GM19468 (cell line): ENCODE data around the gene FITM1.

ENCODE experiments used
- ATAC-seq: cut with Tn5 transposase; IDR thresholded peaks from one replicate; pipeline ENCODE4 v1.9.1; 2021; ENCODE audit warnings: mild to moderate bottlenecking, moderate library complexity, moderate number of reproducible peaks; ENCODE audit not compliant: unreplicated experiment; ENCODE audit errors: extremely low read depth

Gene FITM1

DNA sequence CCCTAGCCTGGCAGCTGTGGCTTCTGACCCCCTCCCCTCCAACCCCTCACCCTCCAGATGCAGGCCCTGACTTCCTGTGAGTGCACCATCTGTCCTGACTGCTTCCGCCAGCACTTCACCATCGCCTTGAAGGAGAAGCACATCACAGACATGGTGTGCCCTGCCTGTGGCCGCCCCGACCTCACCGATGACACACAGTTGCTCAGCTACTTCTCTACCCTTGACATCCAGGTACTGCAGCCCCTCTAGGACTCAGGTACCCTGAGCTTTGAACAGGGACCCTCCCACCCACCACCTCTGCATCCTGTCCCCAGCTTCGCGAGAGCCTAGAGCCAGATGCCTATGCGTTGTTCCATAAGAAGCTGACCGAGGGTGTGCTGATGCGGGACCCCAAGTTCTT is 24.6 kb downstream of the FITM1 start:
- no peak for ATAC-seq

DNA sequence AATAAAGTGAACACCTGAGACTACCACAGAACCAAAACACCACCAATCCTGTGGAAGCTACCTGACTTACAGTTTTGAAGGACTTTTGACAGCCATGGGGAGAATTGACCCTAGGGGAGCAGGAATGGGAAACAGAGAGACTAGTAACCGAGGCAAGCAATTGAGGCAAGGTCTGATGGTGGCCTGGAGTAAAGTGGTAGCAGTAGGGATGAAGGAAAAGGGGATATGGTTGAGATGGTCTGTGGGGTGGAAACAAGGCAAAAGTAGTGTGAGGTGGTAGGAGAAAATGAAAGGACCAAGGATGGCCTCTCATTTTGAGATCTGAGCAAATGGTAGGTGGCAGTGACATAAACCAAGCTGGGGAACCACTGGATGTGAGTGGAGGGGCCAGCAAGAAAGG is 26.4 kb downstream of the FITM1 start:
- no peak for ATAC-seq

DNA sequence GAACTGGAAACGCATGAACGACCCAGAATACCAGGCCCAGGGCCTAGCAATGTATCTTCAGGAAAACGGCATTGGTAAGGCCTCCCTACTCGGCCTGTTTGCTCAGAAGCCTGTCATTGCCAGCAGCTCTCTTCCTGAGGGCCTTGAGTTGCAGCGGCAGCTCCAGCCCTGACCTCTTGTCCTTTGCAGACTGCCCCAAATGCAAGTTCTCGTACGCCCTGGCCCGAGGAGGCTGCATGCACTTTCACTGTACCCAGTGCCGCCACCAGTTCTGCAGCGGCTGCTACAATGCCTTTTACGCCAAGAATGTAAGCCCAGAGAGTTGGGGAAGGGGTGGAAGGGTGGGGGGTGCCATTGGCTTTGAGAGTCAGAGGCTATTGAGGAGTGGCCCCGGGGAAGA is 26.9 kb downstream of the FITM1 start:
- no peak for ATAC-seq

DNA sequence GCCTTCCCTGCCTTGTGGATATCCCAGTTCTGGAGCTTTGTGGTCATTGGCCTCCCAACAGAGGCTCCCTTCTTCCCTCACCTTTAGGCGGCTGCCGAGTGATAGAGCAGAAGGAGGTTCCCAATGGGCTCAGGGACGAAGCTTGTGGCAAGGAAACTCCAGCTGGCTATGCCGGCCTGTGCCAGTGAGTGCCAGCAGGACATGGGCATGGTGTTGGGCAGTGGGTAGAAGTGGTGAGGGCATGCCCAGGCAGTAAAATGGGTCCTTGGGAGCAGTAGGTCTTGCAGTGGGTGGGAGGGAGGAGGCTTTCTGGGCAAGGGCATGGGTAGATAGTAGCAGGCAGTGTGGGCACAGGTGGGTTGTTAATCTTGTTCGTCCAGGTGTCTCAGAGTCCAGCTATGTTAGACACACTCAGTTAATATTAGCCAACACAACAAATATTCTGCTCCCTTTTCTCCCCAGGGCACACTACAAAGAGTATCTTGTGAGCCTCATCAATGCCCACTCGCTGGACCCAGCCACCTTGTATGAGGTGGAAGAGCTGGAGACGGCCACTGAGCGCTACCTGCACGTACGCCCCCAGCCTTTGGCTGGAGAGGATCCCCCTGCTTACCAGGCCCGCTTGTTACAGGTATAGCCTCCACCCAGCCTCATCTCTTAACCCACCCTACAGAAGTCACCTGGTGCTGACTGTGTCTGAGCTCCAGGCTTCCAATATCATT is 29.5 kb downstream of the FITM1 start:
- no peak for ATAC-seq

DNA sequence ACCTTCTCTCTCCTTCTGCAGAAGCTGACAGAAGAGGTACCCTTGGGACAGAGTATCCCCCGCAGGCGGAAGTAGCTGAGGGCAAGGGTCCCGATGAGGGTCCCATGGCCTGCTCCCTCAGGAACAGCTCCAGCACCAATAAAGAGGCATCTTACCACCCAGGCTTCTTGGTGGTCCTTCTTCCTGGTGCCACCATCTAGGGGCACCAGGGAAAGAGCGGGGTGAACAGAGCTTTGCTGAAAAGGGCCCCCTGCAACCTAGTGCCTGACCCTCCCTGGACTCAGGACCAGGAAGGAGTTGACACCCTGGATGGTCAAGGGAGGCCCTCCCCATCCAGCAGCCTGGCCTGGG is 30.0 kb downstream of the FITM1 start:
- ATAC-seq: no peak

DNA sequence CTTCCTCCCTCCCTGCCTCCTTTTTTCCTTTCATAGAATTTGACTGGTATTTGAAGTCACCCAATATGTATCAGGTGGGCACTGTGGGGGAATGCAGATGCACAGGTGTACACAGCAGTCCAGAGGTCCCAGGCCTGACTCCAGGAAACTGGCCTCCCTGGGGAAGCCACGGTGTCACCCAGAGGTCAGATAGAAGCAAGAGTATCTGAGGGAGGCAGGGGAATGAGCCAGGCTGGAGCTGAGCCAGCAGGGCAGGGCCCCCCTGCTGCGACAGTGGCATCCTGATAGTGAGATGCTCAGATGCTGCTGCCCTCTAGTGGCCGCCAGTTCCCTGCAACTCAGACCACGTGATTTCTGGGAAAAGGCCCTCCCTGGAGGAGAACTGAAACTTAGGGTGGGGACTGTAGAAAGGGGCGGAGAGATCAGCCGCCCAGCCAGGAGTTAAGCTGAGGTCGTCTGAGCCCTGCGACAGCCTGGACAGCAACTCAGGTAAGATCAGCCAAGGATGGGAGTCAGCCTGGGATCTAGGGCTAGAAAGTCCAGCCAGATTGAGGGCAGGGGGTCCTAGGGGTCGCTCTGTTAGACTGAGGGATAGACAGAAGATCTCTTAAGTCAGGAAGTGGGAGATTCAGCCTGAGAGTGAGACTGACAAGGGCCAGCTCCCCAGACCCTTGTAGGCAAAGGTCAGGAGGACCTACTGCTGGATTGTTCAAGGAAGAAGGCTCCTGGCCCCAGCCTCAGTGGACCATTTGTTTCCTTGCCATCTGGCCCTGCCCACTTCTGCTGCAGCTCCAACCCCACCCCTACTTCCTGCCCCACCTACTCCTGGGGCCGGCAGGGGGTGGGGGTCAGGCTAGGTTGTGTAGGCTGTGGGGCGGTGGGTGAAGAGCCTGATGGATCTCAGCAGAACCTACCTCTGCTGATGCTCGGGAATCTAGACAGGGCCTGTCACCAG is 30.7 kb downstream of the FITM1 start, which contains the start of gene IRF9:
TSS of gene IRF9 (plus strand) at position 416 of the 955 bp plus-strand sequence. CDS start 880 bp downstream, outside the sequence.
- peak; percentile 69 for ATAC-seq

DNA sequence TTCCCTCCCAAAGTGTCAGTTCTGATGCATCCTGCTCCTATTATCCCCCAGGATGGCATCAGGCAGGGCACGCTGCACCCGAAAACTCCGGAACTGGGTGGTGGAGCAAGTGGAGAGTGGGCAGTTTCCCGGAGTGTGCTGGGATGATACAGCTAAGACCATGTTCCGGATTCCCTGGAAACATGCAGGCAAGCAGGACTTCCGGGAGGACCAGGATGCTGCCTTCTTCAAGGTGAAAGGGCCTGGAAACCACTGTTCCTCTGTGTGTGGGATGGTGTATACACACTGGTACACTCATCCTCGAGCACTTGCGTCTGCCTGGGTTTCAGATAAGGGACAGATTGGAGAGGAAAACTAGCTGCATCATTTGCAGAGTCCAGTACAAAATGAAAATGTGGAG is 31.6 kb downstream of the FITM1 start:
- ATAC-seq: no peak

DNA sequence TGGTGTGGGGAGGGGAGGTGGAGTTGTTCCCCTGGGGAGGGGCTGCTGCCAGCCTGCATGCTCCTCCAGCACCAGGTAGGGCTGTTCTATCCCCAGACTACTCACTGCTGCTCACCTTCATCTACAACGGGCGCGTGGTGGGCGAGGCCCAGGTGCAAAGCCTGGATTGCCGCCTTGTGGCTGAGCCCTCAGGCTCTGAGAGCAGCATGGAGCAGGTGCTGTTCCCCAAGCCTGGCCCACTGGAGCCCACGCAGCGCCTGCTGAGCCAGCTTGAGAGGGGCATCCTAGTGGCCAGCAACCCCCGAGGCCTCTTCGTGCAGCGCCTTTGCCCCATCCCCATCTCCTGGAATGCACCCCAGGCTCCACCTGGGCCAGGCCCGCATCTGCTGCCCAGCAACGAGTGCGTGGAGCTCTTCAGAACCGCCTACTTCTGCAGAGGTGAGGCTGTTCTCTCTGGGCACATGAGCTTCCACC is 34.1 kb downstream of the FITM1 start:
- ATAC-seq: no peak

DNA sequence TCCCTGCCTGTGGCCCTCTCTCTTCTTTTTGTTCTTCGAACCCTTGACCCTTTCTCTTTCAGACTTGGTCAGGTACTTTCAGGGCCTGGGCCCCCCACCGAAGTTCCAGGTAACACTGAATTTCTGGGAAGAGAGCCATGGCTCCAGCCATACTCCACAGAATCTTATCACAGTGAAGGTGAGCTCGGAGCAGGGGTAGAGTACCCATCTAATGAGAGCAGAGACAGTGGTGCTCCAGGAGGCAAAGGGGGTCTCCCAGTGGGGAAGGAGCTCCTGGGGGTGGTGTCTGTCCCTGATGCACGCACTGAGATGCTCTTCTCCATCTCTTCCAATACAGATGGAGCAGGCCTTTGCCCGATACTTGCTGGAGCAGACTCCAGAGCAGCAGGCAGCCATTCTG is 35.3 kb downstream of the FITM1 start:
- ATAC-seq: no peak

DNA sequence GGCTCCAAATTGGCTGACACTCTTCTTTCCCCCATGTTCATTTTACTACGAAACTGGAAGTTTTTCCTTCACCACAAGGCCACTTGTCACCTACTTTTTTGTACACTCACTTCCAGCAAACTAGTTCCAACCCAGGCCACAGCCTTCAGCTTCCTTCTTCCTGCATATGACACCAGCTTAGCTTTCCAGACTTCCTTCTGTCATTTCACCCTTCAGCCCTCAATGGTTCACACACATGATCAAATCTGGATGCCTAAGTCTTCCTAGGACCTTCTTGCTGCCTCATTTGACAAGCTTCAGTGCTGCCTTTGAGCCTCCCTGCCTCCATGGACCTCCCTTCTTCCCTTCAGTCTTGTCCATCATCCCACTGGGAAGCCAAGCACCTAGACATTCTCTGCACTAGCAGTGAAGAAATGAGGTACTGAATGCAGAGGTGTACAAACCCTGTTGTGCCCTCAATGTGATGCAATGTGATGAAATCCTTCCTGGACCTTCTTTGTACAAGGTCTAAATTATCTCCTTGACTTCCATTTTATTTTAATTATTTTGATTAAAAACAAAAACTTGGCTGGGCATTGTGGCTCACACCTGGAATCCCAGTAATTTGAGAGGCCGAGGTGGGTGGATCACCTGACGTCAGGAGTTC is 37.1 kb downstream of the FITM1 start:
- no peak for ATAC-seq

DNA sequence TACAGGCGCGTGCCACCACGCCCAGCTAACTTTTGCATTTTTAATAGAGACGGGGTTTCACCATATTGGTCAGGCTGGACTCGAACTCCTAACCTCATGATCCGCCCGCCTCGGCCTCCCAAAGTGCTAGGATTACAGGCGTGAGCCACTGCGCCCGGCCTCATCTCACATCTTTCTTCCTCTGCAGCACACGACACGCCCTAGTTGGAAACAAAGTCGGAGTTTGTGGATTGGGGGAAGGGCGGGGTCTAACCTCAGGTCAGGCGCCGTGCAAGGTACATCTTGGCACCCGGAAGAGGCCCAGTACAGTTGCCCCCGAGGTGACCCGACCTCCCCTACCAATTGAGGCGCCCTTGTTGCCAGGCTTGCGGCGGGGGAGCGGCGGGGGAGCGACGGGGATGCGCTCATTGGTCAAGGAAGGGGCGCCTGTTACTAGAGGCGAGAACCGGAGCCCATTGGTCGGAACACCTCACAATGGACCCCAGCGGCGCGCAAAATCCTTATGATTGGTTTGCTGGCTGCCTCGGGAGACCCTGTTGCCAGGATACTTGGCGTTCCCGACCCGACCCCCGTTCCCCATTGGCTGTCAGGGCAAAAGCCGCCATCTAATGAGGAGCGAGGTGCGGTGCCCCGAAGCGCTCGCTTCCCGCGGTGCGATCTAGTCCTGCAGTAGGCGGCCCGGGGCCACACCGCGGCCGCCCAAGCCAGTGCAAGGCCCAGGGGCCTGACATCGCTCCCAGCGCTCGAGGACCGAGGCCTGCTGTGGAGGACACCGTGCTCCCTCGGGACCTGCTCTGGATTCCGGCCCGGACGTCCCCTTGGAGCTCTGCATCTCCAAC is 41.2 kb downstream of the FITM1 start, which contains the start of gene REC8:
TSS of gene REC8 (plus strand) at position 659 of the 839 bp plus-strand sequence. CDS start 473 bp downstream, outside the sequence.
- peak; percentile 69 for ATAC-seq

DNA sequence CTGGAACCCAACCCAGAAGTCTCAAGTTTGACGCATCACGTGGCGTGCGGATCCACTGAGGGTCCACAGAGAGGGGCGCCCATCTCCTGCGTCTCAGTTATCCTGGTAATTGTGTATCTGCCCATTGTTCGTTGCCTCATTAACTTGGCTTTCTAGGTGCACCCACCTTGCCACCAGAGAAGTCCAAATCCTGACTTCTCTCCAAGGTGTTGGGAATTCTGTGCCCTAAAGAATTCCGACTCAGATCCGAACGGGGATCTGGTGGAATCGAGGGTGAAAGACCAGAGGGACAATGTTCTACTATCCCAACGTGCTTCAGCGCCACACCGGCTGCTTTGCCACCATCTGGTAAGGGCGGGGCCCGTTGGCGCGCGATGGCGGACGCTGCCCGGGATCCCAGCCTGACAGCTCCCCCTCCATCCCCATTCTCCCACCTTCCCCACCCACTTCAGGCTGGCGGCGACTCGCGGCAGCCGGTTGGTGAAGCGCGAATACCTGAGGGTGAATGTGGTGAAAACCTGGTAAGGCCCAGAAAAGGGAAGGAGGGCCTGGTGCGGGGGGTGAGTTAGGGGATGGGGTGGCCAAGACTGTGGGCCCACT is 41.9 kb downstream of the FITM1 start:
- ATAC-seq: no peak

DNA sequence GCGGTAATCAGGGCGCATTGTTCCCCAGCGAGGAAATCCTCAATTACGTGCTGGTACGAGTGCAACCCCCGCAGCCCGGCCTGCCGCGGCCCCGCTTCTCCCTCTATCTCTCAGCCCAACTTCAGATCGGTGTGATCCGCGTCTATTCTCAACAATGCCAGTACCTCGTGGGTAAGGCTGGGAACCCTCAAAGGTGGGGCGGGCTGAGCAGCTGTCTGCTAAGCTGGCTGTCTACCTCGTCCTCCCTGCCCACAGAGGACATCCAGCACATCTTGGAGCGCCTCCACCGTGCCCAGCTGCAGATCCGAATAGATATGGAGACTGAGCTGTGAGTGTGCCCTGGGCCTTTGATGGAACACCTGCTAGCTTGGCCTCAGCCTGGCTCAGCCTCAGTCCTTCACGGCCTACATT is 42.4 kb downstream of the FITM1 start:
- ATAC-seq: no peak

DNA sequence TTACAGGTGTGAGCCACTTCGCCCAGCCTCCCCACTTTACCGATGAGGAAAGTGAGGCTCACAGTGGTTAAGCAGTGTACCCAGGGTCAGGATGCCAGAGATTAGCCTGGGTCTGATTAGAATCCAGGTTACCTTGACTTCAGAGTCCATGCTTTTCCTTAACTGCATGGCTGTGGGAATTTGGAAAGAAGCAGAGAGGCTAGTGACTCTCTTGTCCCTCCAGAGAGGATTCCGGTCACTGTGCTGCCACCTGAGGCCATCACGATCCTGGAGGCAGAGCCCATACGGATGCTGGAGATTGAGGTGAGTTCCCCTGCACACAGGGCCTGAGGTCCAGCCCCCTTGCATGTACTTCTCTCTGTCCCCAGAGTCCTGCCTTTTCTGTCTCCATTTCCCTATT is 46.1 kb downstream of the FITM1 start:
- ATAC-seq: no peak

DNA sequence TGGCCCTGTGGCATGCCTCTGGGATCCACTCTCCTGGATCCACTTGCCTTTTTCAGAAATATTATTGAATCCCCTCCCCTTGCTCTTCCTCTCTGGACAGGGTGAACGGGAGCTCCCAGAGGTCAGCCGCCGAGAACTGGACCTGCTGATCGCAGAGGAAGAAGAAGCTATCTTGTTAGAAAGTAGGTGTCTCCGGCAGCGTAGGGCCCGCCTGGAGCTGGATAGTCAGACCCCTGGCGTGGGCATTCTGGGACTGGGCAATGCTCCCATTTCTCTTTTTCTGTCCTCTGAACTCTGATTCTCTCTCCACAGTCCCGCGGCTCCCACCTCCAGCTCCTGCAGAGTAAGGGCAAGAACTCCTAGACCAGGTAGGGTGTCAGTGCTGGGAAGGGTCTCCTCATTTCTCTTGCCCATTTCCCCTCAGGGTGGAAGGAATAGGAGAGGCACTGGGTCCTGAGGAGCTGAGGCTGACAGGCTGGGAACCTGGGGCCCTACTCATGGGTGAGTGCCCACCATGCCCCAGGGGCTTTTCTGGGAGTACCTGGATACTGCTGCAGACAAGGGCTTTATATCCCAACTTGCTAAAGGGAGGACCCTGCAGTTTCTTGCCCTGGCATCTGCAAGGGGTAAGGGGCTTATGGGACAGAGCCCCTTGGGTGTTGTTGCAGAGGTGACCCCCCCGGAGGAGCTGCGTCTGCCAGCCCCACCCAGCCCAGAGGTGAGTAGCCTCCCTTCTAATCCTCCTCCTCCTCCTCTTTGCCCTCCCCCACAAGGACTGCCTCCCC is 46.8 kb downstream of the FITM1 start:
- no peak for ATAC-seq

DNA sequence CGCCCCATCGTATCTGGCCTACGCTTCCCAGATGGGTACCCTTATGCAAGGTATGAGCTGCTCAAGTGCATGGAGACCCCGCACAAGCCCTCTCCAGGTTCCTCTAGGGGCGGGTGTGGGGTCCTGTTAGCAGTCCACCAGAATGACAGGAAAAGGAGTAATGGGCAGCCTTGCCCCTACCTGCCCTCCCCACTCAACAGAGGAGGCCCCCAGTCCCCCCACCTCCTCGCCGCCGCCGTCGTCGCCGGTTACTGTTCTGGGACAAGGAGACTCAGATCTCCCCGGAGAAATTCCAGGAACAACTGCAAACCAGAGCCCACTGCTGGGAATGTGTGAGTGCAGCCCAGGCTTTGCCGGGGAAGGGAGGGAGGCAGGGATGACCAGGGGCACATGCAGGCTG is 47.4 kb downstream of the FITM1 start:
- no peak for ATAC-seq

DNA sequence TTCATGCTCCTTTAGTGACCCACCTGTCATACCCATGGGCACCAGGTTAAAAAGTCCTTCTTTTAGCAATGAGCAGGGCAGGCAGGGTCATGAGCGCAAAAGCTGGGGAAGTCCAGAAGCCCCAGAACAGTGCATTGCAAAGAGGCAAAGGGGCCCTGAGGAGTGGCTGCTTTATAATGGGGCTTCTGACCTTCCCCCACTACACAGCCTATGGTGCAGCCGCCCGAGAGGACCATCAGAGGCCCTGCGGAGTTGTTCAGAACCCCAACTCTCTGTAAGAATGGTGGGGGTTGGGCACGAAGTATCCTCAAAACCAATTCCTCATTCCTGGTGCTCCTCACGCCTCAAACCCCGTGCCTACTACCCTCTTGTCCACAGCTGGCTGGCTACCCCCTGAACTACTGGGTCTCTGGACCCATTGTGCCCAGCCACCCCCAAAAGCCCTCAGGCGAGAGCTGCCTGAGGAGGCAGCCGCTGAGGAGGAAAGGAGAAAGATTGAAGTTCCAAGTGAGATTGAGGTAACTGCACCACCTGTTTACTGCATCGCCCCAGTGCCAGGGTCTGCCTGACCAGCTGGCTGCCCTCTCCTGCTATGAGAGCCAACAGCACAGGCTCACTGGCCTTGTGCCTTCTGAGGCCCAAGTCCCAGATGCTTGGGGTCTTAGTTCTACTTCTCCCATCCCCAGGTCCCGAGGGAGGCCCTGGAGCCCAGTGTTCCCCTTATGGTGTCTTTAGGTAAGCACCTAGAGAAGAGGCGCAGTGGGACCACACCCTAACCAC is 48.1 kb downstream of the FITM1 start:
- ATAC-seq: no peak
